NCI-H526 treated with DMSO at 0.1 percent for 48 hours (cell line): ENCODE results near the gene VRK1.
"Not testable (repeated sequence)": the region's sequence is repeated elsewhere in the genome, so short reads cannot be mapped to it uniquely, and the experiment has no call there.

Source experiments
- DNase-seq: peaks from one replicate; lab custom pipeline; 2025; lab: John Stamatoyannopoulos, UW

The VRK1 gene

DNA sequence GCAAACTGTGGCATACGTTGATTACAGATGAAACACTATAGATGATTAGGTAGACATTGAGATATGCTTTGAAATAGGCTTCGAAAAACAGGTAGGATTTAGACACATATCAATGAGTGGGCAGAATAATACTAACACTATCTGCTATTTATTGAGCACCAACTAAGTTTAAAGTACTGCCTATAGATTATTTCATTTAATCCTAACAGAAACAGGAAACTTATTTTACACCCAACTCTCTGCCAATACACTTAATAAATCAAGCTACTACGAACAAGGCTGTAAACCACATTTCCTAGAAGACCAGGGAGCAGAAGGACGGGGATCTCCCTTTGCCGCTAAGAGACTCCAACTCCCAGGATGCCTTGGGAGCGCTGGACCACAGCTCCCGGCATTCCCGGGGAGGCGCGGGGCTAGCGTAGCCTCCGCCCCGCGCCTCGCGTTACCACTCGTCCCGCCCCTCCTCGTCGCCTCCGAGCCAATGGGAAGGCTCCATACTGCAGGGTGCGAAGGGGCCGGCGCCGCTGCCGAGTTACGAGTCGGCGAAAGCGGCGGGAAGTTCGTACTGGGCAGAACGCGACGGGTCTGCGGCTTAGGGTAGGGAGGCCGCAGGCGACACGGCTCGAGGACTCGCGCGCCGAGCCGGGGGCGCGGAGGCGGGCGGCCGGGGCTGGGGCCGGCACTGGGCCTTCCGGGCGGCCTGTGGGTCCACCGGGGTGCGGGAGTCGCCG lies at the start of gene VRK1:
Gene VRK1, plus strand, starts transcription at position 532 of the 731 bp plus-strand sequence. CDS start 36,090 bp downstream, outside the sequence.
- DNase-seq = peak; percentile 93

GRCh38 chr14:96747608-96748007 lies 49.6 kb upstream of the VRK1 start:
- no peak for DNase-seq

DNA sequence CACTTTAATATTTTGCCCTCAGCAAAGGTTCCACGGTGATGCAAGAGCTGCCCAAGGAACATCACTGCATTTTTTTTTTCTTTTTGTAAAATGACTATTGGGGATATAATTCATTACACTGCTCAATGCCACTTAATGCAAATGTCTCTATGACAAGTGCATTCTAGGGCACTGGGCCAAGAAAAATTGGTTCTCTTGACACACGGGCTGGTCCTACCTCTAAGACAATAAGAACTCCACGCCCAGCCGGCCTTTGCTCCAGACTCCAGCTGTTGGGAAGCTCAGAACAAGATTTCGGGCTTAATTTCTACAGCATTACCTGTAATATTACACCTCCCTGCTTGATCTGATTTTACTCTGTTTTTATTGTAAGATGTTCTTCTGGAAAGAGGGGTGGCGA lies 48.8 kb upstream of the VRK1 start:
- DNase-seq = no peak

DNA sequence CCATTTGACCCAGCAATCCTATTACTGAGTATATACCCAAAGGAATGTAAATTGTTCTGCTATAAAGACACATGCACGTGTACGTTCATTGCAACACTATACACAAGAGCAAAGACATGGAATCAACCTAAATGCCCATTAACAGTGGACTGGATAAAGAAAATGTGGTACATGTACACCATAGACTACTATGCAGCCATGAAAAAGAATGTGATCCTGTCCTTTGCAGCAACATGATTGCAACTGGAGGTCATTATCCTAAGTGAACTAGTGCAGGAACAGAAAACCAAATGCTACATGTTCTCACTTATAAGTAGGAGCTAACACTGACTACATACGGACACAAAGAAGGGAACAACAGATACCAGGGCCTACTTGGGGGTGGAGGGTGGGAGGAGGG lies 45.7 kb upstream of the VRK1 start:
- no peak for DNase-seq

DNA sequence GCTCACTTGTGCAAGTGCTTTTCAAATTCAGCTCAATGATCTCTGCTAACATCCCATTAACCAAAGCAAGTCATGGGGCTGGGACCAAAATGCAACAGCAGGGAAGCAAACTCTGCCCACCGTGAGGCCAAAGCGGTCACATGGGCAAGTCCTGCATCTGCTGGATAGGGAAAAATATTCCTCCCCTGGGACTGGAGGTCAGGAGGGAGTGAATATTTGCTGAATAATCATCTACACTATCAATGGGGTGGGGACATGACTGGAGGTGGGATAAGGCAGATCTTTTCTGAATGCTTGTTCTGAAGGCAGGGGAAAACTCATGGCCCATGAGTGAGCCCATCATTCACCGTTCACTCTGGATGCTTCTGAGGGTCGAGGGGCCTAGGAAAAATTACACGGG lies 45.1 kb upstream of the VRK1 start:
- no peak for DNase-seq

- no peak for DNase-seq
Measured at GRCh38 chr14:96752594-96752993, 44.6 kb upstream of the VRK1 start.

DNA sequence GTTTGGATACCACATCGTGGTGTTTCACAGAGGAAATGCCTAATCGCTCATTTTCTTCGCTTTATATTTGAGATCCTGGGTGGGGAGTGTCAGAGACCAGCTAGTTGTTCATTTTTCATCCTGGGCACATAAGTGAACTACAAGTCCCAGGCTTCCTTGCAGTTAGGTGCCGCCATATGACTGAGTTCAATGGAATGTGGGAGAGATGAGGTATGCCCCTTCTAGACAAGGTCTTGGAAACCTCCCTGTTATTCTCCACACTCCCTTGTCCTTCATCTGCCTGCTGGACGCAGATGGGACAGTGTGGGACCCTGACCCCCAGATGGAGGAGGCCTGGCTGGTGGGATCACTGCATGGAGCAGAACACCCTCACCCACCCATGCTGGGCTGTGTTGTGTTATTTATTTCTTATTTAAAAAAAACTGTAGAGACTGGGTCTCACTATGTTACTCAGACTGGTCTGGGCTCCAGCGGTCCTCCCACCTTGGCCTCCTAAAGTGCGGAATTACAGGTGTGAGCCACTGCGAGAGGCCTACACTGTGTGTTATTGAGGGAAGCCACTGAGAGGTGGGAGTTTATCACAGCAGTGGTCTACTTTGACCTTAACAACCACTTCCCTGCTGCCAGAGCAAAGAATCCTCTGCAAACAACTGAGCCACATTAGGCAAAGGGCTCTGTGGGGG lies 42.9 kb upstream of the VRK1 start:
- no peak for DNase-seq

DNA sequence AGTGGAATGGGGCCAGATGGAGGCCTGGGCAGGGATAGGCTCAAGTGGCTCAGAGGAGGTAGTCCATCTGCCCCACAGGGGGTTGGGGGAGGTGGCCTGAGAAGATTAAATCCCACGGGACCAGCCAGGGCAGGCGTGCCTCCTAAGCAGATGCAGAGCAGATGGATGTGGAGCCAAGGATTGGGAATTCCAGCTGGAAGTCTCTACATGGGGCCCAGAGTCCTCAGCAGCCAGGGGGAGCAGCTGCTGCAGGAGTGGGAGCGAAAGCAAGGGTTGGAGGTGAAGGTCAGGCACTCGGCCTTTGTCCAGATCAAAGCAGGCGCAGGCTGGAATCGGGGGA lies 42.4 kb upstream of the VRK1 start:
- DNase-seq = no peak

DNA sequence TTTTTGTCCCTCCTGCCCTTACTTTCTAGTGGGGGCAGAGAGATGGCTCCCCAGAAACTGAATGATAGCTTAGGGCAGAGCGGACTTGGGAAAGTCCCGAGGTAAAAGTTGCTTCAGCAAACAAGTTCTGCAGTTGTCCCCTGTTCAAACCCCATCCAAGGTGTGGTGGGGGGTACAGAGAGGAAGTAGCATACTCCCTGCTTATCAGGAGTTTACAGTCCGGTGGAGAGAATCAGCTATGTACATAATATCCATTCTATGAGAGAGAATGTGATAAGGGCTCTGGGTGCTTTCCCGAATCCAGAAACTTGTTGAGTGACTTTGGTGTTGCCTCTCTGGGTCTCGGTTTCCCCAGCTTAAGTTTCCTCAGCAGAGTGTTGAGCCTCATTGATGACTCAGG lies 40.4 kb upstream of the VRK1 start:
- no peak for DNase-seq

GRCh38 chr14:96757456-96757855 lies 39.7 kb upstream of the VRK1 start:
- DNase-seq = no peak

DNA sequence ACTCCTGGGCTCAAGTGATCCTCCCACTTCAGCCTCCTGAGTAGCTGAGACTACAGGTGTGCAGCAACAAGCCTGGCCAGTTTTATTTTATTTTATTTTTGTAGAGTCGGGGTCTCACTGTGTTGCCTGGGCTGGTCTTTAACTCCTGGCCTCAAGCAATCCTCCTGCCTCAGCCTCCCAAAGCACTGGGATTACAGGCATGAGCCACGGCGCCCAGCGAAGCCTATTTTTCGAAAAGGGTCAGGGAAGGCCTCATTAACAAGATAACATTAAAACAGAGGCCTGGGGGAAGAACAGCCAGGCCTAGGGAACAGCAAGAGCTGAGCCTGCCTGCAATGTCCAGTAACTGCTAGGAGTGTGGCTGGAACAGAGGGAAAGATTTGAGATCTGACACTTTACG lies 36.1 kb upstream of the VRK1 start:
- DNase-seq = no peak

- DNase-seq = peak; percentile 81
Measured at GRCh38 chr14:96762650-96763049, 34.5 kb upstream of the VRK1 start.

DNA sequence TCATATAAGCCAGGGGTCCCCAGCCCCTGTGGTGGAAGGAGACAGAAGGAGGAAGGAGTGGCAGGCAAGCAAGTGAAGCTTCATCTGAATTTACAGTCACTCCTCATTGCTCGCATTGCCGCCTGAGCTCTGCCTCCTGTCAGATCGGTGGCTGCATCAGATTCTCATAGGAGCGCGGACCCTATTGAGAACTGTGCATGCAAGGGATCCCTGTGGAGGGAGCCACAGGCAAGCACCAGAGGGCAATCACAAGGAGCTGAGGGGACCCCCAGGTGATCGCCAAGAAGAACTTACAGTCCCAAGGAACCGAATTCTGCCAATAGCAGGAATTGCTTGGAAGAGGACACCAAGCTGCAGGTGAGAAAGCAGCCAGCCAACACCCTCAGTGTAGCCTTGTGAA lies 33.2 kb upstream of the VRK1 start:
- DNase-seq = no peak

- DNase-seq = not testable (repeated sequence)
Measured at GRCh38 chr14:96765205-96765604, 32.0 kb upstream of the VRK1 start.

- DNase-seq = no peak
Measured at GRCh38 chr14:96772929-96773328, 24.3 kb upstream of the VRK1 start.

DNA sequence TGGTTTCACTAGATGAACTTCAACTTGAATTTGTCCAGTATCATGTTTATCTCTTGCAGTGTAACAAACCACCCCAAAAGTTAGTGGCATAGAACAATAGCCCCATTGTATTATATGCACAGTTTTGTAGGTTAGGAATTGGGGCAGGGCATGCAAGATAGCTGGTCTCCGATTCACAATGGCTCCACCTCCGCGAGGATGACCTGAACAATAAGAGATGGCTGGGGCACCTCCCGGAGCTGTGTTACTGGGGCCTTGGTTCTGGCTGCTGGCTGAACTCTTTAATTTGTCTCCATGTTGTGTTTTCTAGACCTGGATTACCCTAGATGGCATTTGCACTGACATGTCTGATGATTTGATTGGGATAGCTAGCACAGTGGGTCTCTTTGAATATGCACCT lies 20.4 kb upstream of the VRK1 start:
- DNase-seq = no peak

GRCh38 chr14:96780500-96780899 lies 16.7 kb upstream of the VRK1 start:
- DNase-seq = no peak

GRCh38 chr14:96781371-96781770 lies 15.8 kb upstream of the VRK1 start:
- DNase-seq = no peak

GRCh38 chr14:96782436-96782835 lies 14.7 kb upstream of the VRK1 start:
- DNase-seq = no peak

GRCh38 chr14:96783043-96783914 lies 13.9 kb upstream of the VRK1 start:
- no peak for DNase-seq

DNA sequence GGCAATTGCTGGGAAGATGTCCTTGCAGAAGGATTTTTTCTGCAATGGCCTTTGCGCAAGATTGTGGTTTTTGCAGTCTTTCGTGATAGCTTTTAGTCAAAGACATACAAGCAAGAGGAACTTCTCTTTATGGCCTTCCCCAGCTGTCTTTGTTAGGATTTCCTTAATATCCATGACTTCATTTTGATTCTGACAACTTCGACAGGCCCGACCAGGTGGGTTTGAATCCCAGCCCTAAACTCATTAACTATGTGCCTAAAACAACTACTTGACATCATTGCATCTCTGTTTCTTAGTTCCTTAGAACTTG lies 13.3 kb upstream of the VRK1 start:
- DNase-seq = no peak

GRCh38 chr14:96790186-96790585 lies 7.0 kb upstream of the VRK1 start:
- no peak for DNase-seq

DNA sequence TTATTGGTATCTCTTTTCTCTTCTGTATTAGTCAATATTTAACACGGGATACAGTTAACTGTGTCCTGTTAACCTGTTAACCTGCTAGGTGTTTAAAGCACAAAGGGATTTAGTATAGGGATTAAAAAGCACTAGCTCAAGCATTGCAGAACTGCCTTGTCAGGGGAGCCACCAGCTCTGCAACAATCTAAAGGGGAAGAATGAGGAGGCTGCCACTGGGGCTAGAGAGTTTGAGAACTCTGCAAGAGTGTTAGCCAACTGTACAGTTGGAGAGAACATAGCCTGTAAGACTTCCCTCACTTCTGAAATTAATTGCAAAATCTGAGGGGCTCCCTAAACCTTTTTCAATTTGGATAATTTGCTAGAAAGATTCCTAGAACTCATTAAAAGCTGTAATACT lies 6.5 kb upstream of the VRK1 start:
- DNase-seq = no peak
